Measurements from ENCODE around the gene PCSK5.

DNA sequence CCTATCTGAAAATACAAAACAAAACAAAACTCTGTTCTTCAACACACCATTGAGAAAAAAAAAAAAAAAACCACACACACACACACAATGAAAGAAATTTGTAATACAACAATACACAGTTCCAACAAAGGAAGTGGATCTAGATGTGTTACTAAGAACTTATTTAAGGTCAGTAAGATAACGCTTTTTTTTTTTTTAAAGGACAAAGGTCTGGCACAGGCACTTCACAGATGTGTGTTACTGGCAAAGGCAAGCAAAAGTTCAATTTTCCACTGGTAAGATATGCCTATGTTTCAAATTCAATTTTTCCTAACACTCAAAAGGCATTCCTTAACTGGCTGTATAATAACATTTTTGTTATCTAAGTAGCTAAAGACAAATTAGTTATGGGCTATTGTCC, 500.2 kb downstream of the PCSK5 start:
- TF ChIP-seq, protein P1, sequence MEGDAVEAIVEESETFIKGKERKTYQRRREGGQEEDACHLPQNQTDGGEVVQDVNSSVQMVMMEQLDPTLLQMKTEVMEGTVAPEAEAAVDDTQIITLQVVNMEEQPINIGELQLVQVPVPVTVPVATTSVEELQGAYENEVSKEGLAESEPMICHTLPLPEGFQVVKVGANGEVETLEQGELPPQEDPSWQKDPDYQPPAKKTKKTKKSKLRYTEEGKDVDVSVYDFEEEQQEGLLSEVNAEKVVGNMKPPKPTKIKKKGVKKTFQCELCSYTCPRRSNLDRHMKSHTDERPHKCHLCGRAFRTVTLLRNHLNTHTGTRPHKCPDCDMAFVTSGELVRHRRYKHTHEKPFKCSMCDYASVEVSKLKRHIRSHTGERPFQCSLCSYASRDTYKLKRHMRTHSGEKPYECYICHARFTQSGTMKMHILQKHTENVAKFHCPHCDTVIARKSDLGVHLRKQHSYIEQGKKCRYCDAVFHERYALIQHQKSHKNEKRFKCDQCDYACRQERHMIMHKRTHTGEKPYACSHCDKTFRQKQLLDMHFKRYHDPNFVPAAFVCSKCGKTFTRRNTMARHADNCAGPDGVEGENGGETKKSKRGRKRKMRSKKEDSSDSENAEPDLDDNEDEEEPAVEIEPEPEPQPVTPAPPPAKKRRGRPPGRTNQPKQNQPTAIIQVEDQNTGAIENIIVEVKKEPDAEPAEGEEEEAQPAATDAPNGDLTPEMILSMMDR (IDR thresholded peaks at IDR 0.05; ENCODE audit: borderline replicate concordance, extremely low read depth, low read length, poor library complexity, severe bottlenecking) = no peak
- no peak for TF ChIP-seq EZH2 (IDR thresholded peaks at IDR 0.05; ENCODE audit: borderline replicate concordance, low read depth, low read length, severe bottlenecking)

Measured in DND-41 (cell line).